Neutrophil (primary cell): ENCODE measurements around the gene GET4.

Experiments used
- H3K27ac ChIP-seq: fragments of 200-600 bp; sonication (generic); 2 replicates; pipeline ENCODE4 v1.5.1; 2016; ENCODE audit warnings: mild to moderate bottlenecking, moderate library complexity
- H3K27me3 ChIP-seq: fragments of 200-600 bp; sonication (generic); 2 replicates; pipeline ENCODE4 v1.6.0; 2016; ENCODE audit warnings: mild to moderate bottlenecking
- H3K36me3 ChIP-seq: fragments of 200-600 bp; sonication (generic); 2 replicates; pipeline ENCODE4 v1.5.1; 2017
- H3K4me1 ChIP-seq, 2 experiments: fragments of 200-600 bp in 1 of 2; sonication (generic) in 1 of 2; 1 replicate in 1 of 2; 2 replicates in 1 of 2; pipeline versions ENCODE4 v1.5.1 to v1.6.1; 2013 to 2016; ENCODE audit warnings: low read depth in 1 of 2, low read length in 1 of 2, mild to moderate bottlenecking in 1 of 2, moderate library complexity in 1 of 2; ENCODE audit not compliant: control insufficient read depth in 1 of 2, insufficient read depth in 1 of 2
- H3K4me3 ChIP-seq, 2 experiments: fragments of 200-600 bp in 1 of 2; sonication (generic) in 1 of 2; 1 replicate in 1 of 2; 2 replicates in 1 of 2; pipeline ENCODE4 v1.5.1; 2013 to 2016; ENCODE audit warnings: low read depth in 1 of 2, low read length in 1 of 2, mild to moderate bottlenecking in 1 of 2, moderate library complexity in 1 of 2
- H3K9me3 ChIP-seq: fragments of 200-600 bp; sonication (generic); 2 replicates; pipeline ENCODE4 v1.5.1; 2016
- TF ChIP-seq, protein P1 (sequence below): fragments of 200-600 bp; sonication (generic); IDR thresholded peaks from 2 replicates; pipeline ENCODE4 v1.5.1; 2016; ENCODE audit warnings: antibody characterized with exemption

The GET4 gene, protein sequence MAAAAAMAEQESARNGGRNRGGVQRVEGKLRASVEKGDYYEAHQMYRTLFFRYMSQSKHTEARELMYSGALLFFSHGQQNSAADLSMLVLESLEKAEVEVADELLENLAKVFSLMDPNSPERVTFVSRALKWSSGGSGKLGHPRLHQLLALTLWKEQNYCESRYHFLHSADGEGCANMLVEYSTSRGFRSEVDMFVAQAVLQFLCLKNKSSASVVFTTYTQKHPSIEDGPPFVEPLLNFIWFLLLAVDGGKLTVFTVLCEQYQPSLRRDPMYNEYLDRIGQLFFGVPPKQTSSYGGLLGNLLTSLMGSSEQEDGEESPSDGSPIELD

DNA sequence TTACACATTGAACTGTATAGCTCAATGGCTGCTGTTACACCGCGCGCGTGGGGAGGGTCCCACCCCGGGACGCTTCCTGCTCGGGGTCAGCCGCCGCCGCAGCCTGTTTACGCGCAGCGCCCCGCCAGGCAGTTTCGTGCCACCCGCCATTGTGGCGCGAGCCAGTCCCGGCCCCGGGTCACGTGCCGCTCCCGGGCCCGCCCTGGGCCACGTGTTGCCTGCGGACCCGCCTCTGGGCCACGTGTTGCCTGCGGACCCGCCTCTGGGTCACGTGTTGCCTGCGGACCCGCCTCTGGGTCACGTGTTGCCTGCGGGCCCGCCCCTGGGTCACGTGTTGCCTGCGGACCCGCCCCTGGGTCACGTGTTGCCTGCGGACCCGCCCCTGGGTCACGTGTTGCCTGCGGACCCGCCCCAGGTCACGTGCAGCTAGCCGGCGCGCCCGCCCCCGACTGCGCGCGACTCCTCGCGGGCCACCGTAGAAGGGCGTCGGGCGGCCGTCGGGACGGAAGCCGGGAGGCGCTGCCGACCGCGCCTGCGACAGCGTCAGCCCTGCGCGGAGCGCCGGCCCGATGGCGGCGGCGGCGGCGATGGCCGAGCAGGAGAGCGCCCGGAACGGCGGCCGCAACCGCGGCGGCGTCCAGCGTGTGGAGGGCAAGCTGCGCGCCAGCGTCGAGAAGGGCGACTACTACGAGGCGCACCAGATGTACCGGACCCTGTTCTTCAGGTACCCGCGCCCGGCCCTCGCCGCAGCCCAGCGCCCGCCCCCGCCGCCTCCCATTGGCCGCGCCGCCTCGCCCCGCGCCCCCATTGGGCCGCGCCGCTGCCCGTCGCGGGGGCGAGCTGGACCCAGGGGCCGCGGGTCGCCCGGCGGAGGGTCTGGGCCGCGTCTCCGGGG lies at the start of gene GET4:
Gene GET4 (plus strand): TSS at position 478 of the 895 bp plus-strand sequence. CDS start 92 bp downstream, at position 570.
- peak within 1 kb of the TSS; percentile 90 for H3K27ac ChIP-seq
- no peaks in the 10 kb centered on the region for H3K9me3 ChIP-seq
- H3K27me3 ChIP-seq, result no peaks in the 10 kb centered on the region
- H3K4me1 ChIP-seq, result peaks cover 17 to 21% of the 10 kb centered on the region in 2 experiments
- TF ChIP-seq, protein P1, sequence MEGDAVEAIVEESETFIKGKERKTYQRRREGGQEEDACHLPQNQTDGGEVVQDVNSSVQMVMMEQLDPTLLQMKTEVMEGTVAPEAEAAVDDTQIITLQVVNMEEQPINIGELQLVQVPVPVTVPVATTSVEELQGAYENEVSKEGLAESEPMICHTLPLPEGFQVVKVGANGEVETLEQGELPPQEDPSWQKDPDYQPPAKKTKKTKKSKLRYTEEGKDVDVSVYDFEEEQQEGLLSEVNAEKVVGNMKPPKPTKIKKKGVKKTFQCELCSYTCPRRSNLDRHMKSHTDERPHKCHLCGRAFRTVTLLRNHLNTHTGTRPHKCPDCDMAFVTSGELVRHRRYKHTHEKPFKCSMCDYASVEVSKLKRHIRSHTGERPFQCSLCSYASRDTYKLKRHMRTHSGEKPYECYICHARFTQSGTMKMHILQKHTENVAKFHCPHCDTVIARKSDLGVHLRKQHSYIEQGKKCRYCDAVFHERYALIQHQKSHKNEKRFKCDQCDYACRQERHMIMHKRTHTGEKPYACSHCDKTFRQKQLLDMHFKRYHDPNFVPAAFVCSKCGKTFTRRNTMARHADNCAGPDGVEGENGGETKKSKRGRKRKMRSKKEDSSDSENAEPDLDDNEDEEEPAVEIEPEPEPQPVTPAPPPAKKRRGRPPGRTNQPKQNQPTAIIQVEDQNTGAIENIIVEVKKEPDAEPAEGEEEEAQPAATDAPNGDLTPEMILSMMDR, result peak; percentile 20
- H3K36me3 ChIP-seq, result peaks cover 4% of the 10 kb centered on the region
- H3K4me3 ChIP-seq, result peak within 1 kb of the TSS; percentile 71 to 88

DNA sequence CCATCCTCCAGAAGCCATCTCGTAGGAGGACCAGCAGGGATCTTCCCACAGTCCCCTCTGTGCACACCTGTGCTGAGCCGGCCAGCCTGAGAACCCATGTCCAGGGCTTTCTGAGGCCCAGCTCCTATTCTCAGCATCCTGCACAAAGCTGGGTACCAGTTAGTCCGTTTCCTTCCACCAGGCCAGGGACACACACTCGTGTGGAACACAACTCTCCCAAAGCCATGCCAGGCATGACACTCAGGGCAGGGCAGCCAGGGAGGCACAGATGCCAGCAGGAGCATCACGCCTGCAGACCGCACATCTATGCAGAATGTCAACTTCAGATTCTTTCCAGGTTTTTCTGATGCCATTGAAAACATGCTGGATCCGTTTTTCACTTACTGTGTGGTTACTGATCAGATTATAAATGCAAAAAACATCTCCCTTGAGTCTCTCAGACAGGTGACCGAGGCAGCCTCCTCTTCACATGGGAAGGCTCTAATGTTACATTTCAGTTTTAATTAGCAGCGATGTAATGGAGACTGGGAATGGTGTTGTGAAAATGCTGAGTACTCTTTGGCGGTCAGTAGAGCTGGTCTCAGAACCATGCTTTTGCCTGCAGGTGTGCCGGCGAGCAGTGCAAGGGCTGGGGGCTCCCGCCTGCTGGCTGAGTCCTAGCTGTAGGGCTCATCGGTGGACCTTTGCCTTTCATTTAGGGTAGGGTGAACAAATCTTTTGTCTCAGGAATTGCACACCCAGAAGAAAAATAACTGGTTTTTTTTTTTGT lies 47.4 kb upstream of the GET4 start:
- Histone ChIP-seq H3K36me3 (no peaks in the 10 kb centered on the region), H3K4me1 (no peaks in the 10 kb centered on the region), H3K4me3 (no peak overlapping the region), H3K27ac (no peak overlapping the region), H3K9me3 (no peaks in the 10 kb centered on the region), H3K27me3 (peaks cover 45% of the 10 kb centered on the region)
- TF ChIP-seq, protein P1, result no peak

DNA sequence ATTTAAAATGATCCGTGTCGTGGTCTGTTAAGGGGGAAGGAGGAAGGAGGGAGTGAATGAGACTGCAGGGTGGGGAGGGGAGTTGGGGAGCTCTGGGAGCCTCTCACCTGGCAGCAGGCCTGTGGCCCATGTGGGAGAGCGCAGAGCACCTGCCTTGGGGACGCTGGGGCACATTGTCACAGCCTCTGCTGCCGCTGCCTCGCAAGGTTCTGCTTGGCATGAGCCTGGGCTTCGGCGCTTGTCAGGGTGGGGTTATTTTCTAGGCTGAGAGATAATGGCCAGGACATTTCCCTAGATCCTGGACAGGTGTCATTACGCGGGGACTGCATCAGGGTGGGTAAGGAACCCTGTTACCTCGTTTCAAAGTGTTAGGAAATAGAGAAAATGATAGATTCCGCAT lies 46.3 kb upstream of the GET4 start:
- Histone ChIP-seq H3K27ac (no peak overlapping the region), H3K27me3 (peaks cover 47% of the 10 kb centered on the region)

DNA sequence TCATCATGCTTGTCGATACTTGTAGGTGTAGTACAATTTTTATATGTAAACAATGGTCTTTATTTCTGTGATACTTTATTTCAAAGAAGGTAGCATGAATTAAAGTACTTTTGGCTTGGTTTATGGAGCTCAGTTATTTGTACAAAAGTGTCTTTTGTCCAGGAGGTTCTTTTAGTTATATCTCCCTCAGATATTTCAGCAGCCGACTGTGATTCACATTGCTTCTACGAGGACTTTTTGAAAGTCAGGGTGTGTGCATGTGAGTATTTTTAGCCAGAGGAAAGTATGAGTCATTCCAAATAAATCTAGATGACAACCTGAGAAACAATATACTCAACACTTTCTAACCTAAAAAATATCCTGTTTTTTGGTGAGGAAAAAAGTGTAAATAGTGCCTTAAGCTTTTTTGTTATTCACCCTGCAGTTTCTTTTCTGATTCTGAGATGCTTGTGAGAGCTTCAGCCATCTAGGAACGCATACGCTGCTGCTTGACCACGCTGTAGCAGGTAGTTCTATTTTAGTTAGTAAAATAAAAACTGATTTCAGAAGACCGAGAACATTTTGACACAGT lies 44.7 kb upstream of the GET4 start:
- no peaks in the 10 kb centered on the region for H3K4me1 ChIP-seq
- H3K27ac ChIP-seq, result no peak overlapping the region
- no peaks in the 10 kb centered on the region for H3K36me3 ChIP-seq

More for the DNA sequence above, 46.3 kb upstream of the GET4 start:
- Histone ChIP-seq H3K36me3 (no peaks in the 10 kb centered on the region), H3K9me3 (no peaks in the 10 kb centered on the region), H3K4me1 (no peaks in the 10 kb centered on the region), H3K4me3 (no peak overlapping the region)
- TF ChIP-seq, protein P1, result no peak

More for the DNA sequence above, 44.7 kb upstream of the GET4 start:
- TF ChIP-seq, protein P1, result no peak
- peaks cover 59% of the 10 kb centered on the region for H3K27me3 ChIP-seq
- no peaks in the 10 kb centered on the region for H3K9me3 ChIP-seq
- no peak overlapping the region for H3K4me3 ChIP-seq
